Measurements from ENCODE around the gene ASGR2. TPM values are rescaled to one million over a fixed set of nuclear protein-coding genes. Genes with fewer than 3 reads are reported as not detected.

Gene ASGR2
- polyA plus RNA-seq, 1 of the 3 experiments (the other 2 are of a cell fraction) = not detected

DNA sequence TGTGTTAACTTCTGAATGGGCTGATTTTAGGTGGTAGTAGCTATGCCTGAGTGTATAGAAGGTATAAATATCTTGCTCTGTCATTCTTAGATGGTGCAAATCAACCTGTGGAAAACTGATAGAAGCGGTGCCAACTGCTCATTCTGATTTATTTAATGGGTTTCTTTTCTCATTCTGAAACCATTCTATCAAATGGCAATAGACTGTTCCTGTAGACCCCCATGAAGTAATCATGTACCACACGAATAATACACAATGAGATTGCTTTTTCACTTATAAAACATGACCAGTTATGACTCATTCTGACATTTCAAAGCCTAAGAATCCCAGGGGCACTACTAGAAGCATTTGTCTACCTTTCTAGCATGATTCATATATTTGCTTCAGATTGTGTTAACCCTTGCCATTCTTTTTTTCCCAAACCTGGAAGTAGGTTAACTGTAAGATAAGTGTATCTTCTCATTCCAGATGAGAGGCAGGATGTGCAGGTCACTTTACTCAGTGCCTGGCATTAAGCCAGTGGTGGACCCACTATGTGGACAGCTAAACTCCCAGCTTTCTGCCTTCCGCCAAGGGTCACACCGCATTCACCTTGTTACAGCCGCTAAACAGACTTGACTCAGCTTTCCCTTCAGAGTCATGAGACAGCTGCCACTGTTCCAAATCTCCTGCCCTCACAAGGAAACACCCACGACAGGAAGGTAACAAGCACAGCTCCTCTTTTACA is 54.3 kb downstream of the ASGR2 start:
- H3K4me2 ChIP-seq = no peak overlapping the region; the same call in 1 of the 2 replicates
- ChIA-PET CTCF (interaction anchor here (0.7 to 20.1 kb wide), 3 partner anchors 80 to 236 kb away, joined by 3 to 502 read pairs (median 3); no protein-coding TSS in a partner anchor), POLR2A (no interaction called here)
- H3K27me3 ChIP-seq (ENCODE audit: insufficient read depth) = peaks cover 58% of the 10 kb centered on the region
- H3K36me3 ChIP-seq (replicated peaks in 1 of 2; ENCODE audit: control insufficient read depth in 1 of 2, insufficient read depth in 2 of 2, low read length in 1 of 2) = no peaks in the 10 kb centered on the region
- H3K79me2 ChIP-seq (ENCODE audit: insufficient read depth) = no peaks in the 10 kb centered on the region
- H3K27ac ChIP-seq (ENCODE audit: low read depth in 2 of 2, low read length in 1 of 2) = no peak overlapping the region
- H3K9ac ChIP-seq = no peak overlapping the region
- no peaks in the 10 kb centered on the region for H4K20me1 ChIP-seq (ENCODE audit: insufficient read depth)
- H3F3A ChIP-seq (replicated peaks; ENCODE audit: insufficient read depth) = peaks cover 4% of the 10 kb centered on the region
- TF ChIP-seq JUND (IDR thresholded peaks at IDR 0.05) (peak; percentile 58), FOSL2 (IDR thresholded peaks at IDR 0.05; ENCODE audit: borderline replicate concordance, low read depth) (peak; percentile 75)
- TF ChIP-seq, protein P1, sequence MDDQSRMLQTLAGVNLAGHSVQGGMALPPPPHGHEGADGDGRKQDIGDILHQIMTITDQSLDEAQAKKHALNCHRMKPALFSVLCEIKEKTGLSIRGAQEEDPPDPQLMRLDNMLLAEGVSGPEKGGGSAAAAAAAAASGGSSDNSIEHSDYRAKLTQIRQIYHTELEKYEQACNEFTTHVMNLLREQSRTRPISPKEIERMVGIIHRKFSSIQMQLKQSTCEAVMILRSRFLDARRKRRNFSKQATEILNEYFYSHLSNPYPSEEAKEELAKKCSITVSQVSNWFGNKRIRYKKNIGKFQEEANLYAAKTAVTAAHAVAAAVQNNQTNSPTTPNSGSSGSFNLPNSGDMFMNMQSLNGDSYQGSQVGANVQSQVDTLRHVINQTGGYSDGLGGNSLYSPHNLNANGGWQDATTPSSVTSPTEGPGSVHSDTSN (IDR thresholded peaks at IDR 0.05) = peak; percentile 26; the same call in 1 of the 2 replicates
- TF ChIP-seq, protein P2, sequence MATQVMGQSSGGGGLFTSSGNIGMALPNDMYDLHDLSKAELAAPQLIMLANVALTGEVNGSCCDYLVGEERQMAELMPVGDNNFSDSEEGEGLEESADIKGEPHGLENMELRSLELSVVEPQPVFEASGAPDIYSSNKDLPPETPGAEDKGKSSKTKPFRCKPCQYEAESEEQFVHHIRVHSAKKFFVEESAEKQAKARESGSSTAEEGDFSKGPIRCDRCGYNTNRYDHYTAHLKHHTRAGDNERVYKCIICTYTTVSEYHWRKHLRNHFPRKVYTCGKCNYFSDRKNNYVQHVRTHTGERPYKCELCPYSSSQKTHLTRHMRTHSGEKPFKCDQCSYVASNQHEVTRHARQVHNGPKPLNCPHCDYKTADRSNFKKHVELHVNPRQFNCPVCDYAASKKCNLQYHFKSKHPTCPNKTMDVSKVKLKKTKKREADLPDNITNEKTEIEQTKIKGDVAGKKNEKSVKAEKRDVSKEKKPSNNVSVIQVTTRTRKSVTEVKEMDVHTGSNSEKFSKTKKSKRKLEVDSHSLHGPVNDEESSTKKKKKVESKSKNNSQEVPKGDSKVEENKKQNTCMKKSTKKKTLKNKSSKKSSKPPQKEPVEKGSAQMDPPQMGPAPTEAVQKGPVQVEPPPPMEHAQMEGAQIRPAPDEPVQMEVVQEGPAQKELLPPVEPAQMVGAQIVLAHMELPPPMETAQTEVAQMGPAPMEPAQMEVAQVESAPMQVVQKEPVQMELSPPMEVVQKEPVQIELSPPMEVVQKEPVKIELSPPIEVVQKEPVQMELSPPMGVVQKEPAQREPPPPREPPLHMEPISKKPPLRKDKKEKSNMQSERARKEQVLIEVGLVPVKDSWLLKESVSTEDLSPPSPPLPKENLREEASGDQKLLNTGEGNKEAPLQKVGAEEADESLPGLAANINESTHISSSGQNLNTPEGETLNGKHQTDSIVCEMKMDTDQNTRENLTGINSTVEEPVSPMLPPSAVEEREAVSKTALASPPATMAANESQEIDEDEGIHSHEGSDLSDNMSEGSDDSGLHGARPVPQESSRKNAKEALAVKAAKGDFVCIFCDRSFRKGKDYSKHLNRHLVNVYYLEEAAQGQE (IDR thresholded peaks at IDR 0.05; ENCODE audit: low read depth, low read length) = no peak
- H3K4me3 ChIP-seq (ENCODE audit: low read depth in 2 of 2, low read length in 1 of 2) = no peak overlapping the region
- no peaks in the 10 kb centered on the region for H3K9me2 ChIP-seq
- DNase-seq = no peak
- peaks cover 0 to 9% of the 10 kb centered on the region in 2 experiments; a peak in 1 of 4 replicates for H3K4me1 ChIP-seq (ENCODE audit: control insufficient read depth in 1 of 2, insufficient read depth in 2 of 2, low read depth in 1 of 2, low read length in 1 of 2)
- H2AFZ ChIP-seq (ENCODE audit: low read depth) = no peak overlapping the region
- no peaks in the 10 kb centered on the region for H3K9me3 ChIP-seq
- WGBS (ENCODE audit: low lambda C conversion rate) = 15% methylated on average over 6 of the region's 6 CpGs

DNA sequence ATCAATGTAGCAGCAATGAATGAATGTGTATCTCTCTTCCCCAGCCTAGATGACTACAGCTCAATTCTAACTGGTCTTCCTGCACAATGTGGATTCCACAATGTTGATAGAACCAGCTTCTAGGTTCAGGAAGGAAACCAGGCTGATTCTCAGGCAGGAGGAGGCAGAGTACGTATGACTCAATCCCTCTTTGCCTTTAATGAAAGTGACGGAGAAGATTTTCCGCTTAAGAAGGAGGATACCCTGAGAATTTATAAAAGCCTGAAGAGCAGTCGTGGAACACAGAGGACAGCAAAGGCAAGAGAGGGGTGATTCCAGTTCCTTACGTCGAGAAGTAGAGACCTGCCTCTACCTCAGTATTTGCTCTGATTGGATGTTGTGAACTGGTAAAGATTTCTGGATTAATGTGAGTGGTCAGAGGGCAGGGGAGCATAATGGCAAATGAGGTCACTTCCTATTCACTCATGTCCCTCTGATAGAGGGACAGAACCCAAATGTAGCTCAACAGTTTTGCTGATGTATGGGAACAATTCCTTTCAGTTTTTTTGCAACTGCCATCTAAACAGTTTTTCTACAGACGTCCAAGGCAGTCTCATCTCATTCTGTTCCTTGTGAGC is 55.7 kb downstream of the ASGR2 start:
- Histone ChIP-seq H3K4me2 (no peak overlapping the region), H3K4me3 (ENCODE audit: low read depth in 2 of 2, low read length in 1 of 2) (no peak overlapping the region)
- POLR2A ChIA-PET = interaction anchor here (0.7 kb wide), 1 partner anchor 1190 kb away, joined by 3 read pairs; the partner anchor contains the start of gene PFAS
- TF ChIP-seq GABPA (IDR thresholded peaks at IDR 0.05; ENCODE audit: low read depth) (no peak), RFX5 (IDR thresholded peaks at IDR 0.05; ENCODE audit: low read length) (no peak), RCOR1 (IDR thresholded peaks at IDR 0.05; ENCODE audit: low read length) (no peak)
- TF ChIP-seq, protein P3, sequence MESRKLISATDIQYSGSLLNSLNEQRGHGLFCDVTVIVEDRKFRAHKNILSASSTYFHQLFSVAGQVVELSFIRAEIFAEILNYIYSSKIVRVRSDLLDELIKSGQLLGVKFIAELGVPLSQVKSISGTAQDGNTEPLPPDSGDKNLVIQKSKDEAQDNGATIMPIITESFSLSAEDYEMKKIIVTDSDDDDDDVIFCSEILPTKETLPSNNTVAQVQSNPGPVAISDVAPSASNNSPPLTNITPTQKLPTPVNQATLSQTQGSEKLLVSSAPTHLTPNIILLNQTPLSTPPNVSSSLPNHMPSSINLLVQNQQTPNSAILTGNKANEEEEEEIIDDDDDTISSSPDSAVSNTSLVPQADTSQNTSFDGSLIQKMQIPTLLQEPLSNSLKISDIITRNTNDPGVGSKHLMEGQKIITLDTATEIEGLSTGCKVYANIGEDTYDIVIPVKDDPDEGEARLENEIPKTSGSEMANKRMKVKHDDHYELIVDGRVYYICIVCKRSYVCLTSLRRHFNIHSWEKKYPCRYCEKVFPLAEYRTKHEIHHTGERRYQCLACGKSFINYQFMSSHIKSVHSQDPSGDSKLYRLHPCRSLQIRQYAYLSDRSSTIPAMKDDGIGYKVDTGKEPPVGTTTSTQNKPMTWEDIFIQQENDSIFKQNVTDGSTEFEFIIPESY (IDR thresholded peaks at IDR 0.05; ENCODE audit: borderline replicate concordance, low read depth) = no peak
- TF ChIP-seq, protein P4, sequence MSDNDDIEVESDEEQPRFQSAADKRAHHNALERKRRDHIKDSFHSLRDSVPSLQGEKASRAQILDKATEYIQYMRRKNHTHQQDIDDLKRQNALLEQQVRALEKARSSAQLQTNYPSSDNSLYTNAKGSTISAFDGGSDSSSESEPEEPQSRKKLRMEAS (IDR thresholded peaks at IDR 0.05; ENCODE audit: low read depth) = no peak
- TF ChIP-seq, protein P5, sequence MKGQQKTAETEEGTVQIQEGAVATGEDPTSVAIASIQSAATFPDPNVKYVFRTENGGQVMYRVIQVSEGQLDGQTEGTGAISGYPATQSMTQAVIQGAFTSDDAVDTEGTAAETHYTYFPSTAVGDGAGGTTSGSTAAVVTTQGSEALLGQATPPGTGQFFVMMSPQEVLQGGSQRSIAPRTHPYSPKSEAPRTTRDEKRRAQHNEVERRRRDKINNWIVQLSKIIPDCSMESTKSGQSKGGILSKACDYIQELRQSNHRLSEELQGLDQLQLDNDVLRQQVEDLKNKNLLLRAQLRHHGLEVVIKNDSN (IDR thresholded peaks at IDR 0.05; ENCODE audit: borderline replicate concordance, low read depth) = no peak
- TF ChIP-seq, protein P6, sequence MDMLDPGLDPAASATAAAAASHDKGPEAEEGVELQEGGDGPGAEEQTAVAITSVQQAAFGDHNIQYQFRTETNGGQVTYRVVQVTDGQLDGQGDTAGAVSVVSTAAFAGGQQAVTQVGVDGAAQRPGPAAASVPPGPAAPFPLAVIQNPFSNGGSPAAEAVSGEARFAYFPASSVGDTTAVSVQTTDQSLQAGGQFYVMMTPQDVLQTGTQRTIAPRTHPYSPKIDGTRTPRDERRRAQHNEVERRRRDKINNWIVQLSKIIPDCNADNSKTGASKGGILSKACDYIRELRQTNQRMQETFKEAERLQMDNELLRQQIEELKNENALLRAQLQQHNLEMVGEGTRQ (IDR thresholded peaks at IDR 0.05; ENCODE audit: borderline replicate concordance, low read depth, low read length) = no peak
- TF ChIP-seq, protein P7, sequence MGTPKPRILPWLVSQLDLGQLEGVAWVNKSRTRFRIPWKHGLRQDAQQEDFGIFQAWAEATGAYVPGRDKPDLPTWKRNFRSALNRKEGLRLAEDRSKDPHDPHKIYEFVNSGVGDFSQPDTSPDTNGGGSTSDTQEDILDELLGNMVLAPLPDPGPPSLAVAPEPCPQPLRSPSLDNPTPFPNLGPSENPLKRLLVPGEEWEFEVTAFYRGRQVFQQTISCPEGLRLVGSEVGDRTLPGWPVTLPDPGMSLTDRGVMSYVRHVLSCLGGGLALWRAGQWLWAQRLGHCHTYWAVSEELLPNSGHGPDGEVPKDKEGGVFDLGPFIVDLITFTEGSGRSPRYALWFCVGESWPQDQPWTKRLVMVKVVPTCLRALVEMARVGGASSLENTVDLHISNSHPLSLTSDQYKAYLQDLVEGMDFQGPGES (IDR thresholded peaks at IDR 0.05; ENCODE audit: low read depth, low read length) = no peak
- TF ChIP-seq, protein P1 (IDR thresholded peaks at IDR 0.05) = no peak

More for the DNA sequence above, 55.7 kb downstream of the ASGR2 start:
- Histone ChIP-seq H4K20me1 (ENCODE audit: insufficient read depth) (no peaks in the 10 kb centered on the region), H3K27ac (ENCODE audit: low read depth in 2 of 2, low read length in 1 of 2) (no peak overlapping the region), H3K79me2 (ENCODE audit: insufficient read depth) (no peaks in the 10 kb centered on the region), H3K9me2 (no peaks in the 10 kb centered on the region), H3K9me3 (no peaks in the 10 kb centered on the region), H3K27me3 (ENCODE audit: insufficient read depth) (peaks cover 44% of the 10 kb centered on the region), H3K4me1 (ENCODE audit: control insufficient read depth in 1 of 2, insufficient read depth in 2 of 2, low read depth in 1 of 2, low read length in 1 of 2) (peaks cover 0 to 4% of the 10 kb centered on the region in 2 experiments; a peak in 1 of 4 replicates), H3K9ac (no peak overlapping the region), H3F3A (replicated peaks; ENCODE audit: insufficient read depth) (peaks cover 4% of the 10 kb centered on the region), H2AFZ (ENCODE audit: low read depth) (no peak overlapping the region), H3K36me3 (replicated peaks in 1 of 2; ENCODE audit: control insufficient read depth in 1 of 2, insufficient read depth in 2 of 2, low read length in 1 of 2) (no peaks in the 10 kb centered on the region)
- DNase-seq = no peak
- 35% methylated on average over 7 of the region's 7 CpGs for WGBS (ENCODE audit: low lambda C conversion rate)
- CTCF ChIA-PET = interaction anchor here (1.2 to 20.1 kb wide), 2 partner anchors 9 to 81 kb away, joined by 5 to 502 read pairs; no protein-coding TSS in a partner anchor

All from SK-N-SH (cell line).